ENCODE measurements around the gene KRT37. TPM values are rescaled to one million over a fixed set of nuclear protein-coding genes. Genes with fewer than 3 reads are reported as not detected.

KRT37 gene
- polyA plus RNA-seq = not detected

GRCh38 chr17:41424111-41424635, at the start of gene KRT37:
Gene KRT37 (minus strand): TSS chr17:41424585. CDS start chr17:41424523, 62 bp downstream.
- H3K27ac Mint-ChIP-seq = no peak within 1 kb of the TSS
- peaks cover 6% of the 10 kb centered on the region for H3K27me3 Mint-ChIP-seq
- no peaks in the 10 kb centered on the region for H3K36me3 Mint-ChIP-seq

GRCh38 chr17:41468346-41468745, 44.0 kb upstream of the KRT37 start:
- Mint-ChIP-seq H3K27ac (no peak overlapping the region), H3K36me3 (no peaks in the 10 kb centered on the region), H3K4me1 (no peaks in the 10 kb centered on the region), H3K4me3 (no peak overlapping the region), H3K9me3 (peaks cover 0 to 20% (median 19%) of the 10 kb centered on the region in 3 donors), H3K27me3 (peaks cover 17% of the 10 kb centered on the region)

More at GRCh38 chr17:41424111-41424635, at the start of gene KRT37:
- Mint-ChIP-seq H3K4me1 (no peaks in the 10 kb centered on the region), H3K9me3 (no peaks in the 10 kb centered on the region), H3K4me3 (no peak within 1 kb of the TSS)

GRCh38 chr17:41467561-41467960, 43.2 kb upstream of the KRT37 start:
- Mint-ChIP-seq H3K27me3 (peaks cover 16% of the 10 kb centered on the region), H3K4me3 (no peak overlapping the region), H3K9me3 (peaks cover 0 to 20% (median 17%) of the 10 kb centered on the region in 3 donors), H3K27ac (no peak overlapping the region), H3K4me1 (no peaks in the 10 kb centered on the region), H3K36me3 (no peaks in the 10 kb centered on the region)

GRCh38 chr17:41466988-41467387, 42.6 kb upstream of the KRT37 start, which contains the start of gene KRT32:
Gene KRT32 (minus strand): TSS chr17:41467386. CDS start chr17:41467325, 61 bp downstream.
- Mint-ChIP-seq H3K9me3 (peaks cover 0 to 18% (median 17%) of the 10 kb centered on the region in 3 donors), H3K36me3 (no peaks in the 10 kb centered on the region), H3K27ac (no peak within 1 kb of the TSS), H3K4me1 (no peaks in the 10 kb centered on the region), H3K4me3 (no peak within 1 kb of the TSS), H3K27me3 (peaks cover 16% of the 10 kb centered on the region)

GRCh38 chr17:41464682-41465081, 40.3 kb upstream of the KRT37 start:
- Mint-ChIP-seq H3K27me3 (peaks cover 16% of the 10 kb centered on the region), H3K36me3 (no peaks in the 10 kb centered on the region), H3K27ac (peak overlapping the region in 1 of 3 donors; percentile 87), H3K9me3 (peaks cover 0 to 15% (median 8%) of the 10 kb centered on the region in 3 donors), H3K4me1 (no peaks in the 10 kb centered on the region), H3K4me3 (no peak overlapping the region)

GRCh38 chr17:41464173-41464572, 39.8 kb upstream of the KRT37 start:
- Mint-ChIP-seq H3K4me1 (no peaks in the 10 kb centered on the region), H3K27me3 (peaks cover 16% of the 10 kb centered on the region), H3K9me3 (peaks cover 0 to 11% (median 8%) of the 10 kb centered on the region in 3 donors), H3K4me3 (no peak overlapping the region), H3K36me3 (no peaks in the 10 kb centered on the region), H3K27ac (peak overlapping the region in 1 of 3 donors; percentile 87)

GRCh38 chr17:41463746-41464145, 39.4 kb upstream of the KRT37 start:
- Mint-ChIP-seq H3K4me1 (no peaks in the 10 kb centered on the region), H3K4me3 (no peak overlapping the region), H3K27ac (no peak overlapping the region), H3K36me3 (no peaks in the 10 kb centered on the region), H3K9me3 (peaks cover 0 to 10% (median 8%) of the 10 kb centered on the region in 3 donors), H3K27me3 (peaks cover 15% of the 10 kb centered on the region)

GRCh38 chr17:41462705-41463104, 38.3 kb upstream of the KRT37 start:
- no peaks in the 10 kb centered on the region for H3K4me1 Mint-ChIP-seq
- peaks cover 0 to 5% (median 1%) of the 10 kb centered on the region in 3 donors for H3K9me3 Mint-ChIP-seq
- H3K27ac Mint-ChIP-seq = no peak overlapping the region
- peaks cover 13% of the 10 kb centered on the region for H3K27me3 Mint-ChIP-seq
- no peak overlapping the region for H3K4me3 Mint-ChIP-seq
- H3K36me3 Mint-ChIP-seq = no peaks in the 10 kb centered on the region

GRCh38 chr17:41457676-41458075, 33.3 kb upstream of the KRT37 start:
- Mint-ChIP-seq H3K4me1 (no peaks in the 10 kb centered on the region), H3K27me3 (peaks cover 13% of the 10 kb centered on the region), H3K4me3 (no peak overlapping the region), H3K9me3 (peaks cover 0 to 2% (median 0%) of the 10 kb centered on the region in 3 donors), H3K36me3 (no peaks in the 10 kb centered on the region), H3K27ac (no peak overlapping the region)

GRCh38 chr17:41456204-41456603, 31.8 kb upstream of the KRT37 start:
- Mint-ChIP-seq H3K27ac (no peak overlapping the region), H3K36me3 (no peaks in the 10 kb centered on the region), H3K27me3 (peaks cover 13% of the 10 kb centered on the region), H3K4me3 (no peak overlapping the region), H3K9me3 (peaks cover 0 to 2% (median 0%) of the 10 kb centered on the region in 3 donors), H3K4me1 (no peaks in the 10 kb centered on the region)

GRCh38 chr17:41455236-41455635, 30.9 kb upstream of the KRT37 start:
- Mint-ChIP-seq H3K9me3 (peaks cover 0 to 2% (median 0%) of the 10 kb centered on the region in 3 donors), H3K4me3 (no peak overlapping the region), H3K27me3 (peaks cover 15% of the 10 kb centered on the region), H3K4me1 (no peaks in the 10 kb centered on the region), H3K36me3 (peaks cover under 1% of the 10 kb centered on the region), H3K27ac (no peak overlapping the region)

- Mint-ChIP-seq H3K27ac (peak overlapping the region in 1 of 3 donors; percentile 2), H3K36me3 (peaks cover 2% of the 10 kb centered on the region), H3K4me1 (no peaks in the 10 kb centered on the region), H3K4me3 (no peak overlapping the region), H3K9me3 (peaks cover 0 to 2% (median 0%) of the 10 kb centered on the region in 3 donors), H3K27me3 (peaks cover 10% of the 10 kb centered on the region)
These were observed 28.7 kb upstream of the KRT37 start for GRCh38 chr17:41453066-41453465.

- no peak overlapping the region for H3K4me3 Mint-ChIP-seq
- H3K36me3 Mint-ChIP-seq = peaks cover 2% of the 10 kb centered on the region
- no peaks in the 10 kb centered on the region for H3K4me1 Mint-ChIP-seq
- H3K9me3 Mint-ChIP-seq = peaks cover 0 to 2% (median 0%) of the 10 kb centered on the region in 3 donors
- peaks cover 9% of the 10 kb centered on the region for H3K27me3 Mint-ChIP-seq
- no peak overlapping the region for H3K27ac Mint-ChIP-seq
These were observed 27.9 kb upstream of the KRT37 start for GRCh38 chr17:41452281-41452680.

GRCh38 chr17:41451154-41451728, 26.9 kb upstream of the KRT37 start:
- Mint-ChIP-seq H3K36me3 (peaks cover 2% of the 10 kb centered on the region), H3K9me3 (peaks cover 0 to 2% (median 0%) of the 10 kb centered on the region in 3 donors), H3K4me3 (no peak overlapping the region), H3K4me1 (no peaks in the 10 kb centered on the region), H3K27ac (no peak overlapping the region), H3K27me3 (peaks cover 9% of the 10 kb centered on the region)

GRCh38 chr17:41449008-41449407, 24.6 kb upstream of the KRT37 start:
- Mint-ChIP-seq H3K9me3 (peaks cover 0 to 2% (median 0%) of the 10 kb centered on the region in 3 donors), H3K4me3 (no peak overlapping the region), H3K4me1 (no peaks in the 10 kb centered on the region), H3K27ac (no peak overlapping the region), H3K36me3 (peaks cover 2% of the 10 kb centered on the region), H3K27me3 (peaks cover 4% of the 10 kb centered on the region)

GRCh38 chr17:41448506-41448905, 24.1 kb upstream of the KRT37 start:
- peaks cover 6% of the 10 kb centered on the region for H3K27me3 Mint-ChIP-seq

More at GRCh38 chr17:41448506-41448905, 24.1 kb upstream of the KRT37 start:
- no peak overlapping the region for H3K4me3 Mint-ChIP-seq
- no peak overlapping the region for H3K27ac Mint-ChIP-seq
- no peaks in the 10 kb centered on the region for H3K4me1 Mint-ChIP-seq
- peaks cover 2% of the 10 kb centered on the region for H3K36me3 Mint-ChIP-seq
- H3K9me3 Mint-ChIP-seq = no peaks in the 10 kb centered on the region
